GM18526 (cell line): Measurements from ENCODE around the gene KMT2D.

Experiments
- POLR2A ChIP-seq: IDR thresholded peaks from 3 replicates; pipeline ENCODE4 v1.6.1; 2011; ENCODE audit not compliant: insufficient read length; ENCODE audit errors: extremely low read depth

Gene KMT2D

GRCh38 chr12:49092816-49093406 is 32.3 kb upstream of the KMT2D start:
- TF ChIP-seq POLR2A: no peak

GRCh38 chr12:49092086-49092815 is 31.7 kb upstream of the KMT2D start:
- no peak for TF ChIP-seq POLR2A

- no peak for TF ChIP-seq POLR2A
Observed at GRCh38 chr12:49091836-49092085, 31.2 kb upstream of the KMT2D start.

- no peak for TF ChIP-seq POLR2A
Observed at GRCh38 chr12:49091056-49091835, 30.7 kb upstream of the KMT2D start.

GRCh38 chr12:49089821-49090773 is 29.5 kb upstream of the KMT2D start:
- TF ChIP-seq POLR2A: no peak

- TF ChIP-seq POLR2A: no peak
Observed at GRCh38 chr12:49088932-49089330, 28.3 kb upstream of the KMT2D start.

GRCh38 chr12:49088150-49088931 is 27.7 kb upstream of the KMT2D start:
- TF ChIP-seq POLR2A: no peak

GRCh38 chr12:49086116-49086515 is 25.5 kb upstream of the KMT2D start:
- no peak for TF ChIP-seq POLR2A

GRCh38 chr12:49084438-49084837 is 23.8 kb upstream of the KMT2D start:
- no peak for TF ChIP-seq POLR2A

- TF ChIP-seq POLR2A: no peak
Observed at GRCh38 chr12:49079793-49080192, 19.2 kb upstream of the KMT2D start.

- no peak for TF ChIP-seq POLR2A
Observed at GRCh38 chr12:49070971-49071370, 10.4 kb upstream of the KMT2D start.

GRCh38 chr12:49069507-49070346 is 9.1 kb upstream of the KMT2D start, which contains the start of gene RHEBL1:
TSS of gene RHEBL1 (minus strand) at chr12:49069979. CDS start at chr12:49069785, 194 bp downstream.
- TF ChIP-seq POLR2A: no peak

- no peak for TF ChIP-seq POLR2A
Observed at GRCh38 chr12:49068879-49069506, 8.4 kb upstream of the KMT2D start.

GRCh38 chr12:49066120-49066519 is 5.5 kb upstream of the KMT2D start:
- no peak for TF ChIP-seq POLR2A

GRCh38 chr12:49064767-49065152 is 4.2 kb upstream of the KMT2D start:
- TF ChIP-seq POLR2A: no peak
